Astrocyte (in vitro differentiated cells and primary cell): ENCODE measurements around the gene BRD8.

Experiments
- EZH2 ChIP-seq: IDR thresholded peaks from 2 replicates; pipeline ENCODE4 v1.6.1; 2012; ENCODE audit warnings: mild to moderate bottlenecking, low read length, inconsistent platforms; ENCODE audit not compliant: insufficient read depth
- TF ChIP-seq, protein P1 (sequence below): IDR thresholded peaks from 2 replicates; pipeline ENCODE4 v1.5.1; 2011; ENCODE audit warnings: low read depth, mild to moderate bottlenecking, inconsistent platforms, low read length, moderate library complexity; ENCODE audit not compliant: insufficient read depth

DNA sequence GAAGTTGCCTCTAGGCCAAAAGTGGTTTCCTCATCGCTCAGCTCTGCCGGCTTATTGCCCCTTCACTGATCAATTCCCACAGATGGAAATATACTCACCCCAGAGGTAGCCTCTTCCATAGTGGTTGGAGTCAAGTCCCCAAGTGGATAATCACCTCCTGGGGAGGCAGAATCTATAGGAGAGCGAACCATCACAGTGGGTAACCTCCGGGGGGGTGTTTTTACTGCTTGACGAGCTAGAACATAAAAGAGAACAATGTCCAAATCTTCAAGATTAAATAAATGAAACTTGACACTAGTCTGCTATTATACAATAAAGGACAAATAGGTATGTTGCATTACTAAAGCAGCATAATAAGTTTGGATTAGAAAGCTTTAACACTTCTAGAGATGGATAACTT is 9.3 kb downstream of the BRD8 start:
- TF ChIP-seq, protein P1, sequence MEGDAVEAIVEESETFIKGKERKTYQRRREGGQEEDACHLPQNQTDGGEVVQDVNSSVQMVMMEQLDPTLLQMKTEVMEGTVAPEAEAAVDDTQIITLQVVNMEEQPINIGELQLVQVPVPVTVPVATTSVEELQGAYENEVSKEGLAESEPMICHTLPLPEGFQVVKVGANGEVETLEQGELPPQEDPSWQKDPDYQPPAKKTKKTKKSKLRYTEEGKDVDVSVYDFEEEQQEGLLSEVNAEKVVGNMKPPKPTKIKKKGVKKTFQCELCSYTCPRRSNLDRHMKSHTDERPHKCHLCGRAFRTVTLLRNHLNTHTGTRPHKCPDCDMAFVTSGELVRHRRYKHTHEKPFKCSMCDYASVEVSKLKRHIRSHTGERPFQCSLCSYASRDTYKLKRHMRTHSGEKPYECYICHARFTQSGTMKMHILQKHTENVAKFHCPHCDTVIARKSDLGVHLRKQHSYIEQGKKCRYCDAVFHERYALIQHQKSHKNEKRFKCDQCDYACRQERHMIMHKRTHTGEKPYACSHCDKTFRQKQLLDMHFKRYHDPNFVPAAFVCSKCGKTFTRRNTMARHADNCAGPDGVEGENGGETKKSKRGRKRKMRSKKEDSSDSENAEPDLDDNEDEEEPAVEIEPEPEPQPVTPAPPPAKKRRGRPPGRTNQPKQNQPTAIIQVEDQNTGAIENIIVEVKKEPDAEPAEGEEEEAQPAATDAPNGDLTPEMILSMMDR = no peak
- TF ChIP-seq EZH2 = no peak
